ENCODE results near the gene PDZD8. TPM values are rescaled to one million over a fixed set of nuclear protein-coding genes. Genes with fewer than 3 reads are reported as not detected.

The PDZD8 gene
- total RNA-seq, 2 donors from 2014 or later: 53.3 to 60.1 TPM

- Histone ChIP-seq H3K4me1 (ENCODE audit: control insufficient read depth, insufficient read depth, low read length) (no peaks in the 10 kb centered on the region), H3K4me3 (ENCODE audit: low read length) (no peak overlapping the region), H3K36me3 (ENCODE audit: control insufficient read depth, insufficient read depth, low read length) (peaks cover 32% of the 10 kb centered on the region), H3K9ac (ENCODE audit: extremely low read depth, low read length, poor library complexity, severe bottlenecking) (no peak overlapping the region), H3K27me3 (ENCODE audit: control insufficient read depth, insufficient read depth, low read length, poor library complexity, severe bottlenecking) (no peaks in the 10 kb centered on the region), H3K27ac (ENCODE audit: low read depth, low read length) (no peak overlapping the region), H3K9me3 (ENCODE audit: control insufficient read depth, low read length) (no peaks in the 10 kb centered on the region)
- Mint-ChIP-seq H3K27me3 (ENCODE audit: insufficient read depth) (no peaks in the 10 kb centered on the region), H3K36me3 (ENCODE audit: low read depth) (peaks cover 31% of the 10 kb centered on the region), H3K4me3 (no peak overlapping the region), H3K27ac (no peak overlapping the region), H3K9me3 (no peaks in the 10 kb centered on the region), H3K4me1 (peaks cover 15% of the 10 kb centered on the region)
- 89% methylated on average over 1 of the region's 1 CpG; no CpG with 5 or more reads in 1 of the 2 experiments for WGBS, 2 experiments (ENCODE audit: insufficient coverage in 1 of 2, insufficient read length in 1 of 2)
- TF ChIP-seq, protein P1, sequence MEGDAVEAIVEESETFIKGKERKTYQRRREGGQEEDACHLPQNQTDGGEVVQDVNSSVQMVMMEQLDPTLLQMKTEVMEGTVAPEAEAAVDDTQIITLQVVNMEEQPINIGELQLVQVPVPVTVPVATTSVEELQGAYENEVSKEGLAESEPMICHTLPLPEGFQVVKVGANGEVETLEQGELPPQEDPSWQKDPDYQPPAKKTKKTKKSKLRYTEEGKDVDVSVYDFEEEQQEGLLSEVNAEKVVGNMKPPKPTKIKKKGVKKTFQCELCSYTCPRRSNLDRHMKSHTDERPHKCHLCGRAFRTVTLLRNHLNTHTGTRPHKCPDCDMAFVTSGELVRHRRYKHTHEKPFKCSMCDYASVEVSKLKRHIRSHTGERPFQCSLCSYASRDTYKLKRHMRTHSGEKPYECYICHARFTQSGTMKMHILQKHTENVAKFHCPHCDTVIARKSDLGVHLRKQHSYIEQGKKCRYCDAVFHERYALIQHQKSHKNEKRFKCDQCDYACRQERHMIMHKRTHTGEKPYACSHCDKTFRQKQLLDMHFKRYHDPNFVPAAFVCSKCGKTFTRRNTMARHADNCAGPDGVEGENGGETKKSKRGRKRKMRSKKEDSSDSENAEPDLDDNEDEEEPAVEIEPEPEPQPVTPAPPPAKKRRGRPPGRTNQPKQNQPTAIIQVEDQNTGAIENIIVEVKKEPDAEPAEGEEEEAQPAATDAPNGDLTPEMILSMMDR (conservative IDR thresholded peaks at IDR 0.05): no peak
- DNase-seq: no peak
Observed at GRCh38 chr10:117339578-117339977, 35.7 kb downstream of the PDZD8 start.

GRCh38 chr10:117334926-117335325 is 40.3 kb downstream of the PDZD8 start:
- TF ChIP-seq, protein P1 (conservative IDR thresholded peaks at IDR 0.05): no peak
- Mint-ChIP-seq H3K27me3 (ENCODE audit: insufficient read depth) (no peaks in the 10 kb centered on the region), H3K36me3 (ENCODE audit: low read depth) (peaks cover 44% of the 10 kb centered on the region), H3K27ac (no peak overlapping the region), H3K4me3 (no peak overlapping the region), H3K4me1 (peaks cover 3% of the 10 kb centered on the region), H3K9me3 (no peaks in the 10 kb centered on the region)
- H3K9me3 ChIP-seq (ENCODE audit: control insufficient read depth, low read length): no peaks in the 10 kb centered on the region
- H3K27me3 ChIP-seq (ENCODE audit: control insufficient read depth, insufficient read depth, low read length, poor library complexity, severe bottlenecking): no peaks in the 10 kb centered on the region
- H3K4me3 ChIP-seq (ENCODE audit: low read length): no peak overlapping the region
- DNase-seq: no peak
- peaks cover 32% of the 10 kb centered on the region for H3K36me3 ChIP-seq (ENCODE audit: control insufficient read depth, insufficient read depth, low read length)
- H3K27ac ChIP-seq (ENCODE audit: low read depth, low read length): no peak overlapping the region
- no peaks in the 10 kb centered on the region for H3K4me1 ChIP-seq (ENCODE audit: control insufficient read depth, insufficient read depth, low read length)
- no peak overlapping the region for H3K9ac ChIP-seq (ENCODE audit: extremely low read depth, low read length, poor library complexity, severe bottlenecking)

DNA sequence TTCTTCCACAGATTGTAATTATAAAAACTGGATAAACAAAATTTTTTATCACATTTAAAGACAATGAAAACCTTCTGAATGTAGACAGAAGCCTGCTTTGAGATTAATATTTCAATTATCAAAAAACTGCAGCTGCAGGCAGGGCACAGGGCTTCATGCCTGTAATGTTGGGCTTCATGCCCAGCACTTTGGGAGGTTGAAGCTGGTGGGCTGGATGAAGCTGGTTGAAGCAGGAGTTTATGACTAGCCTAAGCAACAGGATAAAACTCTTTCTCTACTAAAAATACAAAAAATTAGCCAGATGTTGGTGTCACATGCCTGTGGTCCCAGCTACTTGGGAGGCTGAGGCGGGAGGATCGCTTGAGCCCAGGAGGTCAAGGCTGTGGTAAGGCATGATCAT is 41.2 kb downstream of the PDZD8 start:
- Mint-ChIP-seq H3K27ac (no peak overlapping the region), H3K9me3 (no peaks in the 10 kb centered on the region)

More for the DNA sequence above, 41.2 kb downstream of the PDZD8 start:
- Histone ChIP-seq H3K4me1 (ENCODE audit: control insufficient read depth, insufficient read depth, low read length) (no peaks in the 10 kb centered on the region), H3K36me3 (ENCODE audit: control insufficient read depth, insufficient read depth, low read length) (peaks cover 27% of the 10 kb centered on the region), H3K4me3 (ENCODE audit: low read length) (no peak overlapping the region), H3K9ac (ENCODE audit: extremely low read depth, low read length, poor library complexity, severe bottlenecking) (no peak overlapping the region), H3K27ac (ENCODE audit: low read depth, low read length) (no peak overlapping the region), H3K9me3 (ENCODE audit: control insufficient read depth, low read length) (no peaks in the 10 kb centered on the region), H3K27me3 (ENCODE audit: control insufficient read depth, insufficient read depth, low read length, poor library complexity, severe bottlenecking) (no peaks in the 10 kb centered on the region)
- Mint-ChIP-seq H3K4me3 (no peak overlapping the region), H3K4me1 (peaks cover 6% of the 10 kb centered on the region), H3K36me3 (ENCODE audit: low read depth) (peaks cover 47% of the 10 kb centered on the region), H3K27me3 (ENCODE audit: insufficient read depth) (no peaks in the 10 kb centered on the region)
- WGBS, 2 experiments (ENCODE audit: insufficient coverage in 1 of 2, insufficient read length in 1 of 2): 100% methylated on average over 2 of the region's 2 CpGs
- no peak for DNase-seq
- TF ChIP-seq, protein P1 (conservative IDR thresholded peaks at IDR 0.05): no peak

Measured in endodermal cell (in vitro differentiated cells).